Measurements from ENCODE around the gene SYNE4.
A peak's percentile ranks its signal among the peaks of the same experiment; 100 is the strongest.

Gene SYNE4

GRCh38 chr19:36032251-36033104 is 23.9 kb upstream of the SYNE4 start, which contains the start of gene CLIP3:
TSS of gene CLIP3 (minus strand) at chr19:36032873. CDS start at chr19:36032357, 516 bp downstream.
- ATAC-seq (replicated peaks; ENCODE audit: extremely low read depth, poor library complexity, severe bottlenecking) (no peak), DNase-seq (ENCODE audit: low spot score in 2 of 2) (no peak)
- H3K27me3 Mint-ChIP-seq = no peaks in the 10 kb centered on the region
- peak within 1 kb of the TSS; percentile 72 for H3K27ac Mint-ChIP-seq (ENCODE audit: low read depth)
- H3K4me3 Mint-ChIP-seq = peak within 1 kb of the TSS; percentile 5
- H3K4me1 Mint-ChIP-seq = peaks cover 29% of the 10 kb centered on the region
- no peaks in the 10 kb centered on the region for H3K9me3 Mint-ChIP-seq
- peaks cover 2% of the 10 kb centered on the region for H3K36me3 Mint-ChIP-seq (ENCODE audit: insufficient read depth)

- no peak for ATAC-seq (replicated peaks; ENCODE audit: extremely low read depth, poor library complexity, severe bottlenecking)
- H3K27ac Mint-ChIP-seq (ENCODE audit: low read depth) = no peak overlapping the region
- no peak overlapping the region for H3K4me3 Mint-ChIP-seq
- no peaks in the 10 kb centered on the region for H3K27me3 Mint-ChIP-seq
- H3K9me3 Mint-ChIP-seq = no peaks in the 10 kb centered on the region
- peaks cover 20% of the 10 kb centered on the region for H3K4me1 Mint-ChIP-seq
- peaks cover 1% of the 10 kb centered on the region for H3K36me3 Mint-ChIP-seq (ENCODE audit: insufficient read depth)
- DNase-seq (ENCODE audit: low spot score in 2 of 2) = no peak
Observed at GRCh38 chr19:36031308-36031707, 22.7 kb upstream of the SYNE4 start.

- peaks cover 1% of the 10 kb centered on the region for H3K36me3 Mint-ChIP-seq (ENCODE audit: insufficient read depth)
- H3K9me3 Mint-ChIP-seq = no peaks in the 10 kb centered on the region
- peaks cover 14% of the 10 kb centered on the region for H3K4me1 Mint-ChIP-seq
- no peak for ATAC-seq (replicated peaks; ENCODE audit: extremely low read depth, poor library complexity, severe bottlenecking)
- H3K4me3 Mint-ChIP-seq = no peak overlapping the region
- H3K27ac Mint-ChIP-seq (ENCODE audit: low read depth) = no peak overlapping the region
- H3K27me3 Mint-ChIP-seq = no peaks in the 10 kb centered on the region
- DNase-seq (ENCODE audit: low spot score in 2 of 2) = no peak
Observed at GRCh38 chr19:36030264-36031148, 21.9 kb upstream of the SYNE4 start.

- peaks cover 4% of the 10 kb centered on the region for H3K4me1 Mint-ChIP-seq
- ATAC-seq (replicated peaks; ENCODE audit: extremely low read depth, poor library complexity, severe bottlenecking) (no peak), DNase-seq (ENCODE audit: low spot score in 2 of 2) (no peak)
- no peaks in the 10 kb centered on the region for H3K9me3 Mint-ChIP-seq
- no peak overlapping the region for H3K27ac Mint-ChIP-seq (ENCODE audit: low read depth)
- no peaks in the 10 kb centered on the region for H3K27me3 Mint-ChIP-seq
- no peak overlapping the region for H3K4me3 Mint-ChIP-seq
- peaks cover 1% of the 10 kb centered on the region for H3K36me3 Mint-ChIP-seq (ENCODE audit: insufficient read depth)
Observed at GRCh38 chr19:36028313-36029041, 19.9 kb upstream of the SYNE4 start.

GRCh38 chr19:36027696-36028095 is 19.1 kb upstream of the SYNE4 start:
- no peak for DNase-seq (ENCODE audit: low spot score in 2 of 2)
- Mint-ChIP-seq H3K36me3 (ENCODE audit: insufficient read depth) (no peaks in the 10 kb centered on the region), H3K27me3 (no peaks in the 10 kb centered on the region), H3K9me3 (no peaks in the 10 kb centered on the region), H3K4me3 (no peak overlapping the region), H3K4me1 (peaks cover 4% of the 10 kb centered on the region), H3K27ac (ENCODE audit: low read depth) (no peak overlapping the region)
- ATAC-seq (replicated peaks; ENCODE audit: extremely low read depth, poor library complexity, severe bottlenecking) = no peak

- Mint-ChIP-seq H3K4me1 (peaks cover 2% of the 10 kb centered on the region), H3K27ac (ENCODE audit: low read depth) (no peak overlapping the region), H3K36me3 (ENCODE audit: insufficient read depth) (no peaks in the 10 kb centered on the region), H3K4me3 (no peak overlapping the region), H3K27me3 (no peaks in the 10 kb centered on the region), H3K9me3 (no peaks in the 10 kb centered on the region)
- no peak for DNase-seq (ENCODE audit: low spot score in 2 of 2)
- ATAC-seq (replicated peaks; ENCODE audit: extremely low read depth, poor library complexity, severe bottlenecking) = no peak
Observed at GRCh38 chr19:36026091-36026876, 17.7 kb upstream of the SYNE4 start.

GRCh38 chr19:36025541-36025940 is 16.9 kb upstream of the SYNE4 start:
- no peaks in the 10 kb centered on the region for H3K9me3 Mint-ChIP-seq
- H3K4me3 Mint-ChIP-seq = no peak overlapping the region
- no peaks in the 10 kb centered on the region for H3K4me1 Mint-ChIP-seq
- no peak overlapping the region for H3K27ac Mint-ChIP-seq (ENCODE audit: low read depth)
- H3K36me3 Mint-ChIP-seq (ENCODE audit: insufficient read depth) = no peaks in the 10 kb centered on the region
- ATAC-seq (replicated peaks; ENCODE audit: extremely low read depth, poor library complexity, severe bottlenecking) = no peak
- no peak for DNase-seq (ENCODE audit: low spot score in 2 of 2)
- H3K27me3 Mint-ChIP-seq = no peaks in the 10 kb centered on the region

GRCh38 chr19:36023432-36023831 is 14.8 kb upstream of the SYNE4 start:
- no peak for DNase-seq (ENCODE audit: low spot score in 2 of 2)
- Mint-ChIP-seq H3K9me3 (no peaks in the 10 kb centered on the region), H3K36me3 (ENCODE audit: insufficient read depth) (peaks cover 5% of the 10 kb centered on the region), H3K4me1 (no peaks in the 10 kb centered on the region), H3K27me3 (no peaks in the 10 kb centered on the region), H3K4me3 (no peak overlapping the region), H3K27ac (ENCODE audit: low read depth) (no peak overlapping the region)
- ATAC-seq (replicated peaks; ENCODE audit: extremely low read depth, poor library complexity, severe bottlenecking) = no peak

GRCh38 chr19:36019061-36019670 is 10.6 kb upstream of the SYNE4 start:
- DNase-seq (ENCODE audit: low spot score in 2 of 2) = no peak
- Mint-ChIP-seq H3K36me3 (ENCODE audit: insufficient read depth) (peaks cover 10% of the 10 kb centered on the region), H3K27ac (ENCODE audit: low read depth) (no peak overlapping the region), H3K27me3 (no peaks in the 10 kb centered on the region), H3K9me3 (no peaks in the 10 kb centered on the region), H3K4me3 (no peak overlapping the region), H3K4me1 (peaks cover 17% of the 10 kb centered on the region)
- no peak for ATAC-seq (replicated peaks; ENCODE audit: extremely low read depth, poor library complexity, severe bottlenecking)

GRCh38 chr19:36014012-36014924 is 5.7 kb upstream of the SYNE4 start, which contains the start of gene ALKBH6:
TSS of gene ALKBH6 (minus strand) at chr19:36014213. CDS start at chr19:36013397, 816 bp downstream.
- peak within 1 kb of the TSS; percentile 93 for H3K4me3 Mint-ChIP-seq
- no peaks in the 10 kb centered on the region for H3K27me3 Mint-ChIP-seq
- peak; percentile 99 for ATAC-seq (replicated peaks; ENCODE audit: extremely low read depth, poor library complexity, severe bottlenecking)
- peak; percentile 96 to 99 for DNase-seq (ENCODE audit: low spot score in 2 of 2)
- H3K9me3 Mint-ChIP-seq = no peaks in the 10 kb centered on the region
- peak within 1 kb of the TSS; percentile 95 for H3K27ac Mint-ChIP-seq (ENCODE audit: low read depth)
- H3K36me3 Mint-ChIP-seq (ENCODE audit: insufficient read depth) = peaks cover 7% of the 10 kb centered on the region
- peaks cover 45% of the 10 kb centered on the region for H3K4me1 Mint-ChIP-seq
